Stimulated activated CD8-positive, alpha-beta memory T cell treated with anti-CD3 and anti-CD28 coated beads, Interleukin-15, amount 100 ng/mL, for 1 hour (primary cell): Measurements from ENCODE around the gene TRIL.

Experiments used
- DNase-seq: peaks from one replicate; pipeline ENCODE4 v3.0.0-alpha.2; 2020; ENCODE audit warnings: low read depth

TRIL gene

GRCh38 chr7:28958235-28958979 is at the start of gene TRIL:
TSS of gene TRIL (minus strand) at chr7:28958330. CDS start at chr7:28958046, 284 bp downstream.
- DNase-seq, result no peak

- DNase-seq, result no peak
Measured at GRCh38 chr7:29007127-29007526, 49.0 kb upstream of the TRIL start.

- DNase-seq, result no peak
Measured at GRCh38 chr7:29005829-29006228, 47.7 kb upstream of the TRIL start.

- DNase-seq, result no peak
Measured at GRCh38 chr7:29005406-29005805, 47.3 kb upstream of the TRIL start.

- no peak for DNase-seq
Measured at GRCh38 chr7:29003703-29004102, 45.6 kb upstream of the TRIL start.

- DNase-seq, result no peak
Measured at GRCh38 chr7:29000717-29001076, 42.6 kb upstream of the TRIL start.

GRCh38 chr7:28999895-29000716 is 42.0 kb upstream of the TRIL start:
- DNase-seq, result no peak

GRCh38 chr7:28999427-28999826 is 41.3 kb upstream of the TRIL start:
- no peak for DNase-seq

- DNase-seq, result no peak
Measured at GRCh38 chr7:28998105-28998504, 40.0 kb upstream of the TRIL start.

- no peak for DNase-seq
Measured at GRCh38 chr7:28996836-28997235, 38.7 kb upstream of the TRIL start.

GRCh38 chr7:28993371-28993770 is 35.2 kb upstream of the TRIL start:
- no peak for DNase-seq

- no peak for DNase-seq
Measured at GRCh38 chr7:28992798-28993197, 34.7 kb upstream of the TRIL start.

GRCh38 chr7:28990200-28990960 is 32.2 kb upstream of the TRIL start:
- DNase-seq, result no peak

GRCh38 chr7:28989211-28989980 is 31.3 kb upstream of the TRIL start:
- DNase-seq, result no peak

- DNase-seq, result no peak
Measured at GRCh38 chr7:28988810-28989209, 30.7 kb upstream of the TRIL start.

- DNase-seq, result no peak
Measured at GRCh38 chr7:28988091-28988490, 30.0 kb upstream of the TRIL start.

GRCh38 chr7:28986765-28987110 is 28.6 kb upstream of the TRIL start:
- no peak for DNase-seq

GRCh38 chr7:28986028-28986764 is 28.1 kb upstream of the TRIL start:
- DNase-seq, result no peak

GRCh38 chr7:28984631-28985030 is 26.5 kb upstream of the TRIL start:
- no peak for DNase-seq

- no peak for DNase-seq
Measured at GRCh38 chr7:28984217-28984616, 26.1 kb upstream of the TRIL start.
